GM21723 (cell line): ENCODE results near the gene LRP5.
"Not testable (repeated sequence)": the region's sequence is repeated elsewhere in the genome, so short reads cannot be mapped to it uniquely, and the experiment has no call there.

Source experiments
- ATAC-seq: cut with Tn5 transposase; IDR thresholded peaks from one replicate; pipeline ENCODE4 v1.9.1; 2021; ENCODE audit warnings: mild to moderate bottlenecking, moderate library complexity; ENCODE audit not compliant: unreplicated experiment

LRP5 gene

DNA sequence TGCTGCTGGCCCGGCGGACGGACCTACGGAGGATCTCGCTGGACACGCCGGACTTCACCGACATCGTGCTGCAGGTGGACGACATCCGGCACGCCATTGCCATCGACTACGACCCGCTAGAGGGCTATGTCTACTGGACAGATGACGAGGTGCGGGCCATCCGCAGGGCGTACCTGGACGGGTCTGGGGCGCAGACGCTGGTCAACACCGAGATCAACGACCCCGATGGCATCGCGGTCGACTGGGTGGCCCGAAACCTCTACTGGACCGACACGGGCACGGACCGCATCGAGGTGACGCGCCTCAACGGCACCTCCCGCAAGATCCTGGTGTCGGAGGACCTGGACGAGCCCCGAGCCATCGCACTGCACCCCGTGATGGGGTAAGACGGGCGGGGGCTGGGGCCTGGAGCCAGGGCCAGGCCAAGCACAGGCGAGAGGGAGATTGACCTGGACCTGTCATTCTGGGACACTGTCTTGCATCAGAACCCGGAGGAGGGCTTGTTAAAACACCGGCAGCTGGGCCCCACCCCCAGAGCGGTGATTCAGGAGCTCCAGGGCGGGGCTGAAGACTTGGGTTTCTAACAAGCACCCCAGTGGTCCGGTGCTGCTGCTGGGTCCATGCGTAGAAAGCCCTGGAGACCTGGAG lies 74.1 kb downstream of the LRP5 start:
- no peak for ATAC-seq

DNA sequence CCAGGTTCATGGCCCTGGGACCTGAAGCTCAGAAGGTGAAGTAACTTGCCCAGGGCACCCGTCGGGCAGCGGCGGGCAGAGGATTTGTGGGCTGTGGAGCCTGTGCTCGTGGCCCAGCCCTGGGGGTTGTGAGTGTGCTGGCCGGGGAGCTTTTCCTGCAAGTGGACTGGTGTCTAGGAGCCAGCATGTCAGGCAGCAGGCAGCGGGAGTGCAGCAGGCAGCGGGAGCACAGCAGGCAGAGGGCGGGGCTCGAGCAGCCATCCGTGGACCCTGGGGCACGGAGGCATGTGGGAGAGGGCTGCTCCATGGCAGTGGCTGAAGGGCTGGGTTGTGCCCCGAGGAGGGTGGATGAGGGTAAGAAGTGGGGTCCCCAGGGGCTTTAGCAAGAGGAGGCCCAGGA lies 75.4 kb downstream of the LRP5 start:
- no peak for ATAC-seq

DNA sequence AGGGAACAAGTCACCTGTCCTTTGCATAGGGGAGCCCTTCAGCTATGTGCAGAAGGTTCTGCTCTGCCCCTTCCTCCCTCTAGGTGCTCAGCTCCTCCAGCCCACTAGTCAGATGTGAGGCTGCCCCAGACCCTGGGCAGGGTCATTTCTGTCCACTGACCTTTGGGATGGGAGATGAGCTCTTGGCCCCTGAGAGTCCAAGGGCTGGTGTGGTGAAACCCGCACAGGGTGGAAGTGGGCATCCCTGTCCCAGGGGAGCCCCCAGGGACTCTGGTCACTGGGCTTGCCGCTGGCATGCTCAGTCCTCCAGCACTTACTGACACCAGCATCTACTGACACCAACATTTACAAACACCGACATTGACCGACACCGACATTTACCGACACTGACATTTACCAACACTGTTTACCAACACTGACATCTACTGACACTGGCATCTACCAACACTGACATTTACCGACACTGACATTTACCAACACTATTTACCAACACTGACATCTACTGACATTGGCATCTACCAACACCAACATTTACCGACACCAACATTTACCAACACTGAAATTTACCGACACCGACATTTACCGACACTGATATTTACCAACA lies 76.3 kb downstream of the LRP5 start:
- ATAC-seq = no peak

DNA sequence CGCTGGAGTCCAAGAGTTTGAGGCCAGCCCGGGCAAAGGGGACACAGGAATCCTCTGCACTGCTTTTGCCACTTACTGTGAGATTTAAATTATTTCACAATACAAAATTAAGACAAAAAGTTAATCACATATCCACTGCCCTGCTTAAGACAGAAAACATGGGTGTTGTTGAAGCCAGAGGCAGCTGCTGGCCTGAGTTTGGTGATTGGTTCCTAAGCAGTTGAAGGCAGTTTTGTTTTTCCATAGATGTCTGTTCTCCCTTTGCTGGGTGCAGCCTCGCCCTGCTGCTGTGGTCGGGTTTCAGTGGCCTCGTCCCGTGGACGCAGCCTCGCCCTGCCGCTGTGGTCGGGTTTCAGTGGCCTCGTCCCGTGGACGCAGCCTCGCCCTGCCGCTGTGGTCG lies 77.9 kb downstream of the LRP5 start:
- ATAC-seq = no peak

DNA sequence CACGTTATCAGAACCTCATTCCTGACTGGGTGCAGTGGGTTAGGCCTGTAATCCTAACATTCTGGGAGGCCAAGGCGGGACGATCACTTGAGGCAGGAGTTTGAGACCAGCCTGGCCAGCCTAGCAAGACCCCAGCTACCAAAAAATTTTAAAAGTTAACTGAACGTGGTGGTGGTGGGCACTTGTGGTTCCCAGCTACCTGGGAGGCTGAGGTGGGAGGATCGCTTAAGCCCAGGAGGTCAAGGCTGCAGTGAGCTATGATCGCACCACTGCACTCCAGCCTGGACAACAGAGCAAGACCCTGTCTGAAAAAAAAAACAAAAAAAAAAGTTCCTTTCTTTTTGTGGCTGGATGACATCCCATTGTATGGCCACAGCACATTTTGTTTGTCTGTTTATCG lies 80.4 kb downstream of the LRP5 start:
- no peak for ATAC-seq

DNA sequence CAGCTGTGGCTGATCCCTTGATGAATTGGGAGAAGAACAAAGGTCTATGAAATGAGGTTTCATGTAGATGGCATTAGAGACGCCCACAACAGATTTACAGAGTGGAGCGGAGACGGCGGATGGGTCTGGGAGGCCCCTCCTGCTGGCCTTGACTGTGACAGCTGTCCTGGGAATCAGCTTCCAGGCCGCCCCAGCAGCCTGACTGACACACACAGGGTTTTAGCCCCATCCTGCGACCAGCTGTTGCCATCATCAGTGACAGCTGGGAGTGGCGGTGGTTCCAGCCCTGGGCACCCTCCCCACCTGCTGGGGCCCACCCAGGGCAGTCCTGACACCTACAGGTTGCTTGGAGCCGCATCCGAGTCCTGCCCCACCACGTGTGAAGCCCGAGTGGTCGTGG lies 84.1 kb downstream of the LRP5 start:
- no peak for ATAC-seq

DNA sequence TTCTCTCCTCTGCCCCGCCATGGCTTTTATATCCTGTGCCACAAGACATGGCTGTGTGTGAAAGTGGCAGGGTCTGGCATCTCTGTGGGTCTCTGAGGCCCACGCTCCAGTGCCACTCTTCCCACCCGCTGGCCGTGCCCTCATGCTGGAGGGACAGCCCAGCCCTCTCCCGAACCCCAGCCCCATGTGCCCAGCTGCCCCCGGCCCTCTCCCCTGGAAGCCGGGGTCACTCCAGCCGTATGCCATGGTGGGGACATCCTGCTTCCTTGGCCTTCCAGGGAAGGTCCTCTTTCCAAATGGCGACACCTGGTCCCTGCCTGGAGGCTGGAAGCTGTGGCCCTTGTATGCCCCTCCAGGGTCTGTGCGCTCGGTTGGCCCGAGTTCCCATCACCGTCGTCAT lies 84.9 kb downstream of the LRP5 start:
- no peak for ATAC-seq

DNA sequence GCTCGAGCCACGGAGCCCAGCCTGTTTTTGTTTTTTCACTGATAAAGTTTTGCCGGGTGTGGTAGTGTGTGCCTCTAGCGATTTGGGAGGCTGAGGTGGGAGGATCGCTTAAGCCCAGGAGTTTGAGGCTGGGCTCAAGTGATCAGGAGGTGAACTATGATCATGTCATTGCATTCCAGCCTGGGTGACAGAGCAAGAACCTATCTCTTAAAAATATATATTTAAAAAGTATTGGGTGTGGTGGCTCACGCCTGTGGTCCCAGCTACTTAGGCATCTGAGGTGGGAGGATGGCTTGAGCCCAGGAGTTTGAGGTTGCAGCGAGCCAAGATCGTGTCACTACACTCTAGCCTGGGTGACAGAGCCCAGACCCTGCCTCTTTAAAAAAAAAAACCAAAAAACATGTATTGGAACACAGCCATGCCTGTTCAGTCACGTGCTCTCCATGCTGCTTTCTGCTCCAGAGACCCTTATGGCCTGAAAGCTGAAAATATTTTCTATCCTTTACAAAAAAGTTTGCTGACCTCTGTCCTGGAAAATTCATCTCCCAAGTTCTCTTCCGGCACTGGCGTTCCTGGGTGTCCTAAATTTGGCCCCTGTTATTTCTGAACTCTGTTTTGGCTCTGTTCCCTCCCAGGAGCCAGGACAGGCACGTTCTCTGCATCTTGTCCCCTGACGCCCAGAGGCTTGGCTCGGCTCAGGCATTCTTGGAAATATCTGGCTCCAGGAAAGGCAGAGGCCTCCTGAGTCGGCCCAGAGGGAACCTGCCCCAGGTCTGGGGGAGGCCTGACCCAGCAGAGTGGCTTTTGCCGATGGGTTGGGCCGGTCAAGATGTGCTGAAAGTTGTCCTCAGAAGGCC lies 86.8 kb downstream of the LRP5 start:
- ATAC-seq = no peak

DNA sequence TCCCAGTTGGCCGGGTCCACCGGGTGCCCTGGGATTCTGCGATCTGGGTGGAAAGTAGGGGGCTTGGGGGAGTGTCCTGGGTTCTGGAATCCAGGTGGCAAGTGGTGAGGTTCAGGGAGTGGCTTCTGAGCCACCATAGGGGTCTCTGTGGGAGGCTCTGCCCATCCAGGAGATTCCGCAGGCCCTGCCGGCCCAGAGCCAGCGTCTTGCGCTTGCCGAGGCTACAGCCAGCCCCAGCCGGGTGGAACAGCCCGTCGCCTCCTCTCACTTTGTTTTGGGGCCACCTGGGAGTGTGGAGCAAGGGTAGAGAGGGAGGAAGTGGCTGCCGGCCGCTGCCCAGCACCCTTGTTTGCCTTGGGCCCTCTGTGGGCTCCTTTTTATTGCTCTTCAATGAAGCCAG lies 87.5 kb downstream of the LRP5 start:
- ATAC-seq = no peak

DNA sequence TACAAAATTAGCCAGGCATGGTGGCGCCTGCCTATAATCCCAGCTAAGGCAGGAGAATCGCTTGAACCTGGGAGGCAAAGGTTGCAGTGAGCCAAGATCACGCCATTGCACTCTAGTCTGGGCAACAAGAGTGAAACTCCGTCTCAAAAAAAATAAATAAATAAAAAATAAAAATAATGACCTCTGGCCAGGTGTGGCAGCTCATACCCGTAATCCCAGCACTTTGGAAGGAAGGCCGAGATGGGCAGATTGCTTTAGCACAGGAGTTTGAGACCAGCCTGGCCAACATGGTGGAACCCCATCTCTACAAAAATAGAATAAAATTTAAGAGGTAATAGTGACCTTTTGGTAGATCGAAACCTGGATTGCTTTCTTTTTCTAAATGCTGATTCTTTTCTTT lies 88.2 kb downstream of the LRP5 start:
- ATAC-seq = not testable (repeated sequence)

DNA sequence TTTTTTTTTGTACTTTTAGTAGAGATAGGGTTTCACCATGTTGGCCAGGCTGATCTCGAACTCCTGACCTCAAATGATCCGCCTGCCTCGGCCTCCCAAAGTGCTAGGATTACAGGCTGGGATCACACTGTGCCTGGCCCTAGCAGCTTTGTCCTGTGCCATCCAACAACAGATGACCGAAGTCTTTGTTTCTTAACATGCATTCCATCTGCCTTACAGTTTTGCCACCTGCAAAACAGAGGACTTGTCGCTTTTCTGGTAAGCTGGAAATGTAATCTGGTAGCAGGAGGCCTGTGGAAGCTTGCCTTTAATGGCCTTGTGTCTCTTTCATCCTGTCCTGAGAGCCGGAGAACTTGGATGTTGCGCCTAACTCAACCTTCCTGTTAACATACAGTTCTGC lies 89.5 kb downstream of the LRP5 start:
- no peak for ATAC-seq

DNA sequence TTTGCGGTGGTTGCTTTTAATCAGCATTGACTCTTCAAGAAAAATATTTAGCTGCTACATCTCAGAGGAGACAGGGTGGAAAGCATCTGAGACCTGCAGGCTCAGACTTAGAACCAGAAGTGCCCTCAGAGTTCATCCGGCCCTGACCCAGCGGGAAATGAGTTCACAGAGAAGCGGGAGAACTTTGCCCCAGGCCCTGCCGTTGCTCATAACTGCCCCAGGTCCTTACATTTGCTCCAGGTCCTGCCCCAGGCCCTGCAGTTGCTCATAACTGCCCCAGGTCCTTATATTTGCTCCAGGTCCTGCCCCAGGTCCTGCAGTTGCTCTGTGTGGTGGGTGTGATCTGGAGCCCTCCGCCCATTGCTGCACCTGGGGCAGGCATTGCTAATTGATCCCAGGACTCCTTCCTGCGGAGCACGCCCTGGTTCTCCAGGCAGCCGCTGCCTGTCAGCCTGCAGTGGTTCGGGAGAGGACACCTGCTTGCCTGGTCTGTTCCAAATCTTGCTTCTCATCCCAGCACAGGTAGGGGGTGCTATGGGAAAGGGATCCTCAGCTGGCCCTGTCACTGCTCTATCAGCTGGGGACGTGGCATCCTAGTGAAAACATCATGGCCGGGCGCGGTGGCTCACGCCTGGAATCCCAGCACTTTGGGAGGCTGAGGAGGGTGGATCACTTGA lies 90.1 kb downstream of the LRP5 start:
- ATAC-seq = no peak

DNA sequence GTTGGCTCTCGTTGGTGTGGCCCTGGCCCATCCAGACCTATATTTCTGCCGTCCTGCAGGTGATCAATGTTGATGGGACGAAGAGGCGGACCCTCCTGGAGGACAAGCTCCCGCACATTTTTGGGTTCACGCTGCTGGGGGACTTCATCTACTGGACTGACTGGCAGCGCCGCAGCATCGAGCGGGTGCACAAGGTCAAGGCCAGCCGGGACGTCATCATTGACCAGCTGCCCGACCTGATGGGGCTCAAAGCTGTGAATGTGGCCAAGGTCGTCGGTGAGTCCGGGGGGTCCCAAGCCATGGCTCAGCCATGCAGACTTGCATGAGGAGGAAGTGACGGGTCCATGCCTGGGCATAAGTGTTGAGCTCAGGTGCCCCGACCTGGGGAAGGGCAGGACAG lies 91.0 kb downstream of the LRP5 start:
- no peak for ATAC-seq

DNA sequence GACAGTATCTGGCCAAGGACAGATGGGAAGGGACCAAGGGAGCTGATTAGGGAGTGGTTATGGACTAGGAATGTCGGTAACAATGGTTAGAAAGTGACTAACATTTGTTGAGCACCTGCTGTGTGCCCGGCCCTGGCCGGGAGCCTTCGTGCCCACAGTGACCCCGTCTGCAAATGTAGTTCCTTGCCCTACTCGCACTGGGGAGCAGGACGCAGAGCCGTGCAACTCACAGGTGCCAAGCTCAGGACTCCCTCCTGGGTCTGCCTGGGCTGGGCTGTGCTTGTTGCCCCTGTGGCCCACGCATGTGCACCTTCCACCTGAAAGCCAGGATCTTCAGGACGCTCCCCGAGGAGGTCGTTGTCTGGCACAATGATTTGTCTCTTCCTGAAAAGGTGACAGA lies 91.4 kb downstream of the LRP5 start:
- ATAC-seq = no peak

DNA sequence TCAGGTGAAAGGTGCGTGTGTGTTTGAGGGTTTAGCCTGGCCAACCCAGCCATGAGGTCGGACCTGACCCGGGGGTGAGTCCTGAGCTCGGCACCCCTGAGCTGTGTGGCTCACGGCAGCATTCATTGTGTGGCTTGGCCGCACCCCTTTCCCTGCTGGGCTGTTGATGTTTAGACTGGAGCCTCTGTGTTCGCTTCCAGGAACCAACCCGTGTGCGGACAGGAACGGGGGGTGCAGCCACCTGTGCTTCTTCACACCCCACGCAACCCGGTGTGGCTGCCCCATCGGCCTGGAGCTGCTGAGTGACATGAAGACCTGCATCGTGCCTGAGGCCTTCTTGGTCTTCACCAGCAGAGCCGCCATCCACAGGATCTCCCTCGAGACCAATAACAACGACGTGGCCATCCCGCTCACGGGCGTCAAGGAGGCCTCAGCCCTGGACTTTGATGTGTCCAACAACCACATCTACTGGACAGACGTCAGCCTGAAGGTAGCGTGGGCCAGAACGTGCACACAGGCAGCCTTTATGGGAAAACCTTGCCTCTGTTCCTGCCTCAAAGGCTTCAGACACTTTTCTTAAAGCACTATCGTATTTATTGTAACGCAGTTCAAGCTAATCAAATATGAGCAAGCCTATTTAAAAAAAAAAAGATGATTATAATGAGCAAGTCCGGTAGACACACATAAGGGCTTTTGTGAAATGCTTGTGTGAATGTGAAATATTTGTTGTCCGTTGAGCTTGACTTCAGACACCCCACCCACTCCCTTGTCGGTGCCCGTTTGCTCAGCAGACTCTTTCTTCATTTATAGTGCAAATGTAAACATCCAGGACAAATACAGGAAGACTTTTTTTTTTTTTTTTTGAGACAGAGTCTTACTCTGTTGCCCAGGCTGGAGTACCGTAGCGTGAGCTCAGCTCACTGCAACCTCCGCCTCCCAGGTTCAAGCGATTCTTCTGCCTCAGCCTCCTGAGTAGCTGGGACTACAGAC lies 94.2 kb downstream of the LRP5 start:
- ATAC-seq = no peak

DNA sequence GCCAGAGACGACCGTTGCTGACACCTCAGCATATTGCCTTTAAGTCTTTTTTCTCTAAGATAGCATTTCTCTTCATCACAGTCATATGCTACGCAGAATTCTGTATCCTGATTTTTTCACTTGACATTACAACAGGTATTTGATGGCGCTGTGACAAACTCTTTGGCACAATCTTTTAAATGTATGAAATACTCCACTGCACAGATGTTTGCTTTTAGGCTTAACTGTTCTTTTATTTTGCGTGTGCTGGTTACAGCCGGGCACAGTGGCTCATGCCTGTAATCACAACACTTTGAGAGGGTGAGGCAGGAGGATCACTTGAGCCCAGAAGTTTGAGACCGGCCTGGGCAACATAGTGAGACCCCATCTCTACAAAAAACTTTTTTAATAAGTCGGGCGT lies 96.1 kb downstream of the LRP5 start:
- no peak for ATAC-seq

DNA sequence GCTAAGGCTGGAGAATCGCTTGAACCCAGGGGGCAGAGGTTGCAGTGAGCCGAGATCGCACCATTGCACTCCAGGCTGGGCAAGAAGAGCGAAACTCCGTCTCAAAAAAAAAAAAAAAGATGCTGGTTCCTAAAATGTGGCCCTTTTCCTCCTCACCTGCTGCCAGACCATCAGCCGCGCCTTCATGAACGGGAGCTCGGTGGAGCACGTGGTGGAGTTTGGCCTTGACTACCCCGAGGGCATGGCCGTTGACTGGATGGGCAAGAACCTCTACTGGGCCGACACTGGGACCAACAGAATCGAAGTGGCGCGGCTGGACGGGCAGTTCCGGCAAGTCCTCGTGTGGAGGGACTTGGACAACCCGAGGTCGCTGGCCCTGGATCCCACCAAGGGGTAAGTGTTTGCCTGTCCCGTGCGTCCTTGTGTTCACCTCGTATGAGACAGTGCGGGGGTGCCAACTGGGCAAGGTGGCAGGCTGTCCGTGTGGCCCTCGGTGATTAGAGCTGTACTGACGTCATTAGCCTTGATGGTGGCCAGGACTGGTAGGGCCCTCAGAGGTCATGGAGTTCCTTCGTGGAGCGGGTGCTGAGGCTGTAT lies 97.5 kb downstream of the LRP5 start:
- ATAC-seq = no peak

DNA sequence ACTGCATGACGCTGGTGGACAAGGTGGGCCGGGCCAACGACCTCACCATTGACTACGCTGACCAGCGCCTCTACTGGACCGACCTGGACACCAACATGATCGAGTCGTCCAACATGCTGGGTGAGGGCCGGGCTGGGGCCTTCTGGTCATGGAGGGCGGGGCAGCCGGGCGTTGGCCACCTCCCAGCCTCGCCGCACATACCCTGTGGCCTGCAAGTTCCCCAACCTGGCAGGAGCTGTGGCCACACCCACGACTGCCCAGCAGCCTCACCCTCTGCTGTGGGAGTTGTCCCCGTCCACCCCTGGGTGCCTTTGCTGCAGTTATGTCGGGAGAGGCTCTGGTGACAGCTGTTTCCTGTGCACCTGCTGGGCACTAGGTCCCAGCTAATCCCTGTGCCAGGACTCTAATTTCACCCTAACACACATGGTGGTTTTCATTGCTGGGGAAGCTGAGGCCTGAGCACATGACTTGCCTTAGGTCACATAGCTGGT lies 99.2 kb downstream of the LRP5 start:
- ATAC-seq = no peak

DNA sequence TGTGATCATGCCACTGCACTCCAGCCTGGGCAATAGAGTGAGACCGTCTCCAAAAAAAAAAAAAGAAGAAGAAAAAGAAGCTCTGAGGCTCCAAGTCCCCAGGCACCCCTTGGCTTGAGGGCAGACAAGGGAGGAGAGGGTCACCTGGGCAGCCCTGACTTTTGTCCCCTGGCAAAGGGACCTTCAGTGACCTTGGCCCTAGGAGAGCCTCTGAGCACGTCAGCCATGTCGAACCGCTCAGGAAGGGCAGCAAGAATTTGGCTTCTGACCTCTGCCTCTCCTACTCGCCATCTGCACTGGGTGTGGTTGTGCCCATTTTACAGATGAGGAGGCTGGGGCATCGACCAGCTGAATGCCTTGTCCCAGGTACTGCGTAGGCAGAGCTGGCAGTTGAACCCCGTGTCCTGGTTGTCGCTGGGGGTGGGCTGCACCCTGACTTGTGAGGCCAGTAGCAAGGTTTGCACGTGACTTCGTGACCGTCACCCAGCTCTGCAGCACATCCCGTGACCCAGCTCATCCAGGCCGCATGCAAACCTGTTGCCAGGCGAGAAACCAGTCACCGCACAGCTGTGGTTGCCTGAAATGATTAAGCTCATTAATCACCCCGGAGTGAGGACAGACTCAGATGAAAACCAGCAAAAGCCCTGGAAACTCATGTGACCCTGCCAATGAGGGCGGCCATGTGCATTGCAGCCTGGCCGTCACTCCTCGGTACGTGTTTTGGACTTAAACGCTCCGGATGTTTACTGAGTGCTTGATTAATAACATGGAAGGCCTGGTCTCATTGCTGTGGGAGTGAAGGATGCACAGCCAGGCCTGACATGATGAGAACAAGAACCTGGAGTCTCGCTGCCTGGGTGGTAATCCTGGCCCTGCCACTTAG lies 100.4 kb downstream of the LRP5 start:
- ATAC-seq = peak; percentile 49
